Endothelial cell of umbilical vein (primary cell): ENCODE data around the gene TMEM59. TPM values are rescaled to one million over a fixed set of nuclear protein-coding genes. Genes with fewer than 3 reads are reported as not detected.

Experiments
- BruUV-seq: library from RNA; stranded (reverse); fragments of 400-500 nt; replicated peaks from 2 replicates; lab custom pipeline; 2021; lab: Mats Ljungman, UMichigan
- CTCF ChIA-PET: fragments of 300-600, 350-600 bp; sonication (Branson Sonifier 250); formaldehyde crosslinking; loops from one replicate; lab custom pipeline; 2021; ENCODE audit warnings: antibody characterized with exemption, inconsistent platforms; lab: Charles Lee
- POLR2A ChIA-PET: fragments of 300-600, 350-600 bp; sonication (Branson Sonifier 250); formaldehyde crosslinking; loops from one replicate; lab custom pipeline; 2021; ENCODE audit warnings: antibody characterized with exemption, inconsistent platforms; lab: Charles Lee
- DNase-seq: peaks from one replicate; pipeline ENCODE4 v3.0.0-alpha.2; 2011; ENCODE audit warnings: low read depth, low spot score
- FAIRE-seq: peaks from 2 replicates; lab custom pipeline; 2011; peaks lifted over from hg19 to GRCh38; lab: Jason Lieb, UNC
- H2AFZ ChIP-seq: 2 replicates; pipeline ENCODE4 v1.6.0; 2012; ENCODE audit warnings: low read depth, low read length, control low read depth, inconsistent platforms
- H3K27ac ChIP-seq: 2 replicates; pipeline ENCODE4 v1.5.1; 2011; ENCODE audit warnings: low read depth, mild to moderate bottlenecking, control low read depth, low read length, moderate library complexity; ENCODE audit not compliant: insufficient read depth
- H3K27me3 ChIP-seq, 2 experiments: 2 replicates each; pipeline versions ENCODE4 v1.6.0 to v1.6.1; 2011; ENCODE audit warnings: low read length in 2 of 2, mixed read lengths in 1 of 2; ENCODE audit not compliant: control insufficient read depth in 2 of 2, insufficient read depth in 2 of 2
- H3K36me3 ChIP-seq, 2 experiments: 2 replicates in 1 of 2; 3 replicates in 1 of 2; pipeline ENCODE4 v1.5.1; 2011; ENCODE audit warnings: low read length in 2 of 2, mild to moderate bottlenecking in 1 of 2, moderate library complexity in 1 of 2; ENCODE audit not compliant: control insufficient read depth in 2 of 2, insufficient read depth in 2 of 2; ENCODE audit errors: extremely low read depth in 1 of 2
- H3K4me1 ChIP-seq: 3 replicates; pipeline ENCODE4 v1.5.1; 2011; ENCODE audit warnings: mild to moderate bottlenecking, low read length; ENCODE audit not compliant: control insufficient read depth, insufficient read depth; ENCODE audit errors: extremely low read depth
- H3K4me2 ChIP-seq: 2 replicates; pipeline ENCODE4 v1.6.1; 2011; ENCODE audit warnings: low read length, control low read depth, mixed read lengths; ENCODE audit not compliant: insufficient read depth
- H3K4me3 ChIP-seq, 3 experiments: fragments of 200-600 bp in 1 of 3; sonication (generic), shearing (Covaris generic) in 1 of 3; replicated peaks in 1 of 3; 2 replicates each; pipeline ENCODE4 v1.5.1; 2011 to 2016; ENCODE audit warnings: control low read depth in 3 of 3, low read length in 3 of 3, mild to moderate bottlenecking in 2 of 3, inconsistent platforms in 1 of 3, low read depth in 1 of 3, moderate library complexity in 1 of 3; ENCODE audit not compliant: insufficient read depth in 1 of 3
- H3K79me2 ChIP-seq: 2 replicates; pipeline ENCODE4 v1.6.0; 2012; ENCODE audit warnings: low read length, inconsistent platforms; ENCODE audit not compliant: control insufficient read depth, insufficient read depth
- H3K9ac ChIP-seq: replicated peaks from 2 replicates; pipeline ENCODE3; 2011; ENCODE audit warnings: low read length, control low read depth; ENCODE audit not compliant: insufficient read depth; ENCODE audit errors: extremely low read depth
- H3K9me1 ChIP-seq: replicated peaks from 3 replicates; pipeline ENCODE4 v1.6.0; 2011; ENCODE audit warnings: mild to moderate bottlenecking, low read length; ENCODE audit not compliant: control insufficient read depth, insufficient read depth; ENCODE audit errors: extremely low read depth
- H3K9me3 ChIP-seq: replicated peaks from 2 replicates; pipeline ENCODE4 v1.5.1; 2012; ENCODE audit warnings: low read length, inconsistent platforms; ENCODE audit not compliant: control insufficient read depth, insufficient read depth
- H4K20me1 ChIP-seq: replicated peaks from 2 replicates; pipeline ENCODE3; 2011; ENCODE audit warnings: mild to moderate bottlenecking, low read length; ENCODE audit not compliant: control insufficient read depth, insufficient read depth; ENCODE audit errors: extremely low read depth
- EZH2 ChIP-seq: IDR thresholded peaks from 2 replicates; pipeline ENCODE4 v1.6.1; 2012; ENCODE audit warnings: borderline replicate concordance, low read depth, mild to moderate bottlenecking, moderate library complexity, low read length, inconsistent platforms; ENCODE audit not compliant: severe bottlenecking
- FOS ChIP-seq: IDR thresholded peaks from 2 replicates; pipeline ENCODE4 v1.6.1; 2011; ENCODE audit warnings: mild to moderate bottlenecking, low read length, moderate library complexity, borderline replicate concordance; ENCODE audit not compliant: insufficient read depth
- JUN ChIP-seq: IDR thresholded peaks from 2 replicates; pipeline ENCODE4 v1.6.1; 2011; ENCODE audit warnings: borderline replicate concordance, low read depth; ENCODE audit not compliant: insufficient read length, insufficient read depth
- MYC ChIP-seq: IDR thresholded peaks from one replicate; pipeline ENCODE4 v1.6.1; 2011; ENCODE audit warnings: mild to moderate bottlenecking, low read depth, low read length
- POLR2A ChIP-seq: IDR thresholded peaks from 2 replicates; pipeline ENCODE4 v1.6.1; 2012; ENCODE audit warnings: low read depth, mild to moderate bottlenecking, control low read depth, low read length
- POLR2AphosphoS5 ChIP-seq: IDR thresholded peaks from 2 replicates; pipeline ENCODE4 v1.6.1; 2012; ENCODE audit warnings: low read depth, mild to moderate bottlenecking, control low read depth, low read length, moderate library complexity; ENCODE audit not compliant: insufficient read depth
- dilution Hi-C: fragments of 300-500 bp; cut with MboI; formaldehyde crosslinking; loops from one replicate; pipeline ENCODE4 v1.15.0; 2019; ENCODE audit warnings: low sequenced_read_pairs; ENCODE audit not compliant: extremely low pct_ligation_motif_present
- intact Hi-C: fragments of 100-400 bp; cut with micrococcal nuclease; formaldehyde crosslinking; loops from one replicate; pipeline ENCODE4 v1.10.0; 2022
- polyA plus RNA-seq, 4 experiments: library from polyadenylated mRNA; depleted of rRNA in 3 of 4; stranded (reverse) in 3 of 4; unstranded in 1 of 4; fragments of >200 nt; gene quantifications; 2 replicates each; pipeline versions ENCODE4 v1.2.1 to v1.2.3, GENCODE V29; 2011 to 2012; ENCODE audit warnings: missing spikeins in 1 of 4
- total RNA-seq: library from RNA; stranded (reverse); gene quantifications from 2 replicates; pipeline ENCODE4 v1.2.3, GENCODE V29; 2021
- TF ChIP-seq, protein P1 (sequence below): IDR thresholded peaks from 2 replicates; pipeline ENCODE4 v1.6.1; 2011; ENCODE audit not compliant: insufficient read depth, insufficient read length
- TF ChIP-seq, protein P2 (sequence below), 2 donors: IDR thresholded peaks; 1 replicate in 1 of 2; 2 replicates in 1 of 2; pipeline ENCODE4 v1.5.1; 2011; ENCODE audit warnings: low read length in 2 of 2, mild to moderate bottlenecking in 2 of 2, moderate library complexity in 2 of 2, control low read depth in 1 of 2, inconsistent platforms in 1 of 2, low read depth in 1 of 2; ENCODE audit not compliant: insufficient read depth in 1 of 2; ENCODE audit errors: extremely low read depth in 1 of 2

Gene TMEM59
- total and polyA plus RNA-seq, 2 donors (not counting 3 experiments of a cell fraction or from before 2014, with no cell fraction given), result 196 to 281 TPM

DNA sequence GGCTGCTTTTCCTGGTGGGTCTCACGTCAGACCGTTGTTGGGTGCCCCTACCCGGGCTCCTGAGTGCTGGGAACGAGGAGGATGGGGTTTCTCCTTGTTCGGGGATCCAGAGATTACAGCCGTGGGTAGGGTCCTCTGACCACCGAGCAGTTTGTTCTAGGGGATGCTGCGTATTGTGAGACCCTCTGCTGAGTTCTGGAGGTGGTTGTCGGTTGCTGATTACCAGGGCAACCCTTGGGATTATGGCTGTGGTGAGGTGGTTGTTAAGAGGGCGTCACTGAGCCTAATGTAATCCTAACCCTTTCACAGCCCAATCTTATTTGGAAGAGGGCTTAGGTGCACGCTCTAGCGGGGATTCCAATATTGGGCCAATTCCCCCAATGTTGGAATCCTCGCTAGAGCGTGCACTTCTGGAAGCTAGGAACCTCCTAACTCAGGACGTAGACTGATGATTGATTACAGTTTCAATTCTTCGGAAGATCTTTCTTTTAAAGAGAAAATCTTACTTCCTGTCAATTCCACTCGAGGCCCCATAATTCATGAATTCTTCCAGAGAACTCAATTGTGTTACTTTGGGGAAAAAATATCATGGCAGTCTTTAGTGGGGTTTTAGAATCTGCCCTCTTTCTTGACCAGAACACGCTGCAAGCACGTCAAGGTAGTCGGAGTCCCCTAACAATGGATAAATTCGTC, 887 bp upstream of the TMEM59 start:
- H3K4me3 ChIP-seq, result peak overlapping the region; percentile 47 to 80 (median 60)
- H3K4me1 ChIP-seq, result peaks cover 10% of the 10 kb centered on the region
- peak overlapping the region; percentile 85 for H3K4me2 ChIP-seq
- peaks cover 21% of the 10 kb centered on the region for H3K79me2 ChIP-seq
- ChIA-PET POLR2A (no interaction called here), CTCF (interaction anchor here (1.4 kb wide), 2 partner anchors 193 to 435 kb away, joined by 3 to 6 read pairs; no protein-coding TSS in a partner anchor)
- no peaks in the 10 kb centered on the region for H3K9me3 ChIP-seq
- TSS peak; percentile 76 for BruUV-seq
- FAIRE-seq (no peak), DNase-seq (peak; percentile 12)
- intact Hi-C loops (loop anchor here (1.0 to 5.0 kb wide), 6 partner anchors 108 to 661 kb away; partner anchors contain the start of genes CYB5RL, LRRC42, MRPL37 and NDC1), dilution Hi-C loops (no loop called here)
- no peaks in the 10 kb centered on the region for H3K9me1 ChIP-seq
- H3K27me3 ChIP-seq, result no peaks in the 10 kb centered on the region
- H3K36me3 ChIP-seq, result no peaks in the 10 kb centered on the region
- no peaks in the 10 kb centered on the region for H4K20me1 ChIP-seq
- TF ChIP-seq JUN (no peak), POLR2A (no peak), FOS (no peak), EZH2 (no peak), MYC (no peak), POLR2AphosphoS5 (no peak)
- TF ChIP-seq, protein P1, sequence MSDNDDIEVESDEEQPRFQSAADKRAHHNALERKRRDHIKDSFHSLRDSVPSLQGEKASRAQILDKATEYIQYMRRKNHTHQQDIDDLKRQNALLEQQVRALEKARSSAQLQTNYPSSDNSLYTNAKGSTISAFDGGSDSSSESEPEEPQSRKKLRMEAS, result no peak
- TF ChIP-seq, protein P2, sequence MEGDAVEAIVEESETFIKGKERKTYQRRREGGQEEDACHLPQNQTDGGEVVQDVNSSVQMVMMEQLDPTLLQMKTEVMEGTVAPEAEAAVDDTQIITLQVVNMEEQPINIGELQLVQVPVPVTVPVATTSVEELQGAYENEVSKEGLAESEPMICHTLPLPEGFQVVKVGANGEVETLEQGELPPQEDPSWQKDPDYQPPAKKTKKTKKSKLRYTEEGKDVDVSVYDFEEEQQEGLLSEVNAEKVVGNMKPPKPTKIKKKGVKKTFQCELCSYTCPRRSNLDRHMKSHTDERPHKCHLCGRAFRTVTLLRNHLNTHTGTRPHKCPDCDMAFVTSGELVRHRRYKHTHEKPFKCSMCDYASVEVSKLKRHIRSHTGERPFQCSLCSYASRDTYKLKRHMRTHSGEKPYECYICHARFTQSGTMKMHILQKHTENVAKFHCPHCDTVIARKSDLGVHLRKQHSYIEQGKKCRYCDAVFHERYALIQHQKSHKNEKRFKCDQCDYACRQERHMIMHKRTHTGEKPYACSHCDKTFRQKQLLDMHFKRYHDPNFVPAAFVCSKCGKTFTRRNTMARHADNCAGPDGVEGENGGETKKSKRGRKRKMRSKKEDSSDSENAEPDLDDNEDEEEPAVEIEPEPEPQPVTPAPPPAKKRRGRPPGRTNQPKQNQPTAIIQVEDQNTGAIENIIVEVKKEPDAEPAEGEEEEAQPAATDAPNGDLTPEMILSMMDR (IDR thresholded peaks at IDR 0.05; ENCODE audit: extremely low read depth in 1 of 2, insufficient read depth in 1 of 2, low read depth in 1 of 2, low read length in 2 of 2), result no peak
- H2AFZ ChIP-seq, result peak overlapping the region; percentile 69
- H3K27ac ChIP-seq, result peak overlapping the region; percentile 64
- peak overlapping the region; percentile 77 for H3K9ac ChIP-seq
